CD4-positive, alpha-beta T cell (primary cell): ENCODE measurements around the gene ADAMTS8. TPM values are rescaled to one million over a fixed set of nuclear protein-coding genes. Genes with fewer than 3 reads are reported as not detected.

Experiments
- ATAC-seq: fragments of 200-7000 bp; cut with Tn5 transposase; one replicate; pipeline ENCODE4 v1.10.0; 2022; ENCODE audit warnings: mild to moderate bottlenecking; ENCODE audit not compliant: poor library complexity
- CTCF ChIA-PET: fragments of 350-600 bp; sonication (Branson Sonifier 250); formaldehyde crosslinking; loops from one replicate; lab custom pipeline; 2021; ENCODE audit warnings: antibody characterized with exemption, inconsistent platforms; lab: Charles Lee
- POLR2A ChIA-PET: fragments of 350-600 bp; sonication (Branson Sonifier 250); formaldehyde crosslinking; loops from one replicate; lab custom pipeline; 2021; ENCODE audit warnings: antibody characterized with exemption, inconsistent platforms; lab: Charles Lee
- DNase-seq, 14 experiments: peaks; one replicate each; pipeline ENCODE4 v3.0.0-alpha.2; 2013 to 2020; ENCODE audit warnings: mixed read lengths in 2 of 14
- H3K27ac ChIP-seq, 2 donors: one replicate each; pipeline versions ENCODE4 v1.5.1 to v1.7.0; 2013; ENCODE audit warnings: low read length in 2 of 2, low read depth in 1 of 2, mild to moderate bottlenecking in 1 of 2
- H3K27me3 ChIP-seq, 2 experiments: 1 replicate in 1 of 2; 2 replicates in 1 of 2; pipeline versions ENCODE4 v1.6.1 to v1.7.0; 2013; ENCODE audit warnings: low read length in 2 of 2, control low read depth in 1 of 2, mild to moderate bottlenecking in 1 of 2, moderate library complexity in 1 of 2; ENCODE audit not compliant: insufficient read depth in 2 of 2, control insufficient read depth in 1 of 2
- H3K36me3 ChIP-seq: one replicate; pipeline ENCODE4 v1.6.1; 2013; ENCODE audit warnings: low read length, control low read depth; ENCODE audit not compliant: insufficient read depth
- H3K4me1 ChIP-seq: one replicate; pipeline ENCODE4 v1.6.1; 2013; ENCODE audit warnings: low read length, control low read depth; ENCODE audit not compliant: insufficient read depth
- H3K4me3 ChIP-seq: one replicate; pipeline ENCODE4 v1.5.1; 2013; ENCODE audit warnings: mild to moderate bottlenecking, low read length, moderate library complexity
- H3K9me3 ChIP-seq, 2 experiments: 1 replicate in 1 of 2; 2 replicates in 1 of 2; pipeline versions ENCODE4 v1.6.1 to v1.7.0; 2013; ENCODE audit warnings: low read length in 2 of 2, mild to moderate bottlenecking in 2 of 2, control low read depth in 1 of 2, moderate library complexity in 1 of 2; ENCODE audit not compliant: control insufficient read depth in 1 of 2, insufficient read depth in 1 of 2
- H3K27ac Mint-ChIP-seq: one replicate; pipeline ENCODE4 v1.8.0; 2020; ENCODE audit warnings: mixed read lengths
- H3K27me3 Mint-ChIP-seq: one replicate; pipeline ENCODE4 v1.8.0; 2021; ENCODE audit warnings: mixed read lengths
- H3K36me3 Mint-ChIP-seq: one replicate; pipeline ENCODE4 v1.8.0; 2021; ENCODE audit warnings: low read depth, mixed read lengths
- H3K4me1 Mint-ChIP-seq: one replicate; pipeline ENCODE4 v1.8.0; 2021; ENCODE audit warnings: low read depth, mixed read lengths
- H3K4me3 Mint-ChIP-seq: one replicate; pipeline ENCODE4 v1.8.0; 2020; ENCODE audit warnings: mild to moderate bottlenecking, mixed read lengths
- H3K9me3 Mint-ChIP-seq: one replicate; pipeline ENCODE4 v1.8.0; 2020; ENCODE audit warnings: mixed read lengths
- intact Hi-C, 2 experiments: fragments of 100-400 bp; cut with DNase I in 1 of 2; cut with micrococcal nuclease in 1 of 2; formaldehyde crosslinking; loops; one replicate each; pipeline versions ENCODE4 v1.15.1 to v1.9.0; 2023 to 2025; cut with DNase I, micrococcal nuclease
- total RNA-seq, 174 experiments: library from RNA in 2 of 174; stranded (reverse) in 2 of 174; gene quantifications; one replicate each; pipeline ENCODE4 v1.2.3 and lab custom pipeline; 2021 to 2026
- TF ChIP-seq, protein P1 (sequence below): fragments of 200-600 bp; IDR thresholded peaks from one replicate; pipeline ENCODE4 v1.8.0; 2022; ENCODE audit warnings: antibody characterized with exemption, mild to moderate bottlenecking

ADAMTS8 gene
- total RNA-seq, 2 experiments from 2014 or later: not detected

DNA sequence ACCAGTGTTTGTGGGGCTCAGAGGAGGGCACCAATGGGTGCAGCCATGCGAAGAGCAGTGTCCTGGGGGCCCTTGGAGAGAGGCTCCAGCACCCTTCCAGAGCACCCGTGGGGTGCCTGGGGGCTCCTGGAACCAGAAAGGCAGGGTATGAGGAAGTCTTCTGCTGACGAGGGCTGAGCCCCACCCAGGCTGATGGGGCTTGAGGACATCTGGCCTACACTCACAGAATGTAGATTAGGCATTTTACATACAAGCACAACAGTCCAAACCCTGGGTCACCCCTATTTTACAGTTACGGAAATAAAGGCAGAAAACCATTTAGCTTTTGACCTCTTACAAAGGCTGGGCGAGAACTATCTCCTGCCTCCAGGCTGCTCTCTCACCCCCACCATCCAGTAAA lies 47.6 kb downstream of the ADAMTS8 start:
- Histone ChIP-seq H3K27me3 (no peaks in the 10 kb centered on the region), H3K9me3 (no peaks in the 10 kb centered on the region), H3K4me1 (no peaks in the 10 kb centered on the region), H3K36me3 (no peaks in the 10 kb centered on the region), H3K27ac (no peak overlapping the region), H3K4me3 (no peak overlapping the region)
- no peaks in the 10 kb centered on the region for H3K36me3 Mint-ChIP-seq
- no peak overlapping the region for H3K27ac Mint-ChIP-seq
- no peaks in the 10 kb centered on the region for H3K4me1 Mint-ChIP-seq
- DNase-seq: no peak
- TF ChIP-seq, protein P1, sequence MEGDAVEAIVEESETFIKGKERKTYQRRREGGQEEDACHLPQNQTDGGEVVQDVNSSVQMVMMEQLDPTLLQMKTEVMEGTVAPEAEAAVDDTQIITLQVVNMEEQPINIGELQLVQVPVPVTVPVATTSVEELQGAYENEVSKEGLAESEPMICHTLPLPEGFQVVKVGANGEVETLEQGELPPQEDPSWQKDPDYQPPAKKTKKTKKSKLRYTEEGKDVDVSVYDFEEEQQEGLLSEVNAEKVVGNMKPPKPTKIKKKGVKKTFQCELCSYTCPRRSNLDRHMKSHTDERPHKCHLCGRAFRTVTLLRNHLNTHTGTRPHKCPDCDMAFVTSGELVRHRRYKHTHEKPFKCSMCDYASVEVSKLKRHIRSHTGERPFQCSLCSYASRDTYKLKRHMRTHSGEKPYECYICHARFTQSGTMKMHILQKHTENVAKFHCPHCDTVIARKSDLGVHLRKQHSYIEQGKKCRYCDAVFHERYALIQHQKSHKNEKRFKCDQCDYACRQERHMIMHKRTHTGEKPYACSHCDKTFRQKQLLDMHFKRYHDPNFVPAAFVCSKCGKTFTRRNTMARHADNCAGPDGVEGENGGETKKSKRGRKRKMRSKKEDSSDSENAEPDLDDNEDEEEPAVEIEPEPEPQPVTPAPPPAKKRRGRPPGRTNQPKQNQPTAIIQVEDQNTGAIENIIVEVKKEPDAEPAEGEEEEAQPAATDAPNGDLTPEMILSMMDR: no peak
- no peak overlapping the region for H3K4me3 Mint-ChIP-seq
- ChIA-PET POLR2A (no interaction called here), CTCF (no interaction called here)
- ATAC-seq: no peak
- H3K9me3 Mint-ChIP-seq: no peaks in the 10 kb centered on the region
- no peaks in the 10 kb centered on the region for H3K27me3 Mint-ChIP-seq
- intact Hi-C loops: no loop called here

DNA sequence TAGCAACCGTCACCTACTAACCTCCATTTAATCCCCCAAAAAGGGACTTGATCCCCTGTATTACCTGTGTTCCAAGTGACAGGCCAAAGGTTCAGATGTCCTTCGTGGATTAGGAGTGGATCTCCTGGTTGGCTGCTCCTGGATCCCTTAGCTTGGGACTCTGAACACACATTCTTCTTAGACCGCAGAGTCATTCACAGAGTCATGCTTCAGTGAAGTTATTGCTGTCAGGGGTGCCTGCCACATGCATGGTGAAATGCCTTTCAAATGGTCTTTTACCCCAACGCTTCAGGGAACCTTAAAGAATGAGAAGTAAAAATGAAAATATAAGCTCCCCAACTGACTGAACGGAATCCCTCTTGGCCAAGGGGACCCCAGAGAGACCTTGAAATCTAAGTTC lies 49.1 kb downstream of the ADAMTS8 start:
- Mint-ChIP-seq H3K4me1 (no peaks in the 10 kb centered on the region), H3K36me3 (no peaks in the 10 kb centered on the region), H3K27me3 (no peaks in the 10 kb centered on the region), H3K27ac (no peak overlapping the region), H3K4me3 (no peak overlapping the region), H3K9me3 (no peaks in the 10 kb centered on the region)
- CTCF ChIA-PET: no interaction called here
- TF ChIP-seq, protein P1: no peak
- no peak for DNase-seq
- no peak overlapping the region for H3K4me3 ChIP-seq
- POLR2A ChIA-PET: no interaction called here
- H3K27me3 ChIP-seq: peaks cover 0 to 4% of the 10 kb centered on the region in 2 experiments
- no peak for ATAC-seq
- H3K27ac ChIP-seq: no peak overlapping the region
- H3K36me3 ChIP-seq: no peaks in the 10 kb centered on the region
- no peaks in the 10 kb centered on the region for H3K4me1 ChIP-seq
- intact Hi-C loops: no loop called here
- no peaks in the 10 kb centered on the region for H3K9me3 ChIP-seq

DNA sequence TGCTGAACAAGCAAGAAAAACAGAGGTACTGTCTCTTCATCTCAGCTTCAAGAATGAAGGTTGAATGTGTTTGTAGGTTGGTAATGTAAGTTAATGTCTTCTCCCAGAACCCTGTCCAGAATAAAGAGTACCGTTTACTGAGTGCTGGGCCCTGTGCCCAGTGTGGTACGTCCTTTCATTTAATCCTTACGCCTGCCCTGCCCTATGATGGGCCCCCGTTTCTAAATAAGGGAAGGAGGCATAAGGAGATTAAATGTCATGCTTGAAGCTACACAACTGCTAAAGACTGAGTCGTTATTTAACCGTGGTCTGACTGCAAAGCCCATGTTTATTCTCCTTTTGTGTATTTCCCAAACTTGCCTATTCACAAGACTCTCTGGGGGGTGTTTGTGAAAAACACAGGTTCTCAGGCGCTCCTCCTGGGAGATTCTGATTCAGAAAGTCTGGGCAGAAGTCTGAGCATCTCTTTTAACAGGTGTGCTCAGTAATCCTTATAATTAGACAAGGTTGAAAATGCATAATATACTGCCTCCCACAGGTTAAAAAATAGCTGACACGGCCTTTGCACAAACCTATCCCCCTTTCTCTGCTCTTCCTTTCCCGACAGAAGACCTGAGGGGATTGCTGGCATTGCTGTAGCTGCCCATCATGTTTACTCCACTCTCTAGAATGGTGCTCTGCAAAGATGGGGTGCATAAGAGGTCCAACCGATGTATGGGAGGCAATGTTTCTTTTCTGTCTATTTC lies 57.4 kb downstream of the ADAMTS8 start:
- Mint-ChIP-seq H3K27me3 (no peaks in the 10 kb centered on the region), H3K36me3 (no peaks in the 10 kb centered on the region), H3K27ac (no peak overlapping the region), H3K4me3 (no peak overlapping the region), H3K4me1 (no peaks in the 10 kb centered on the region), H3K9me3 (no peaks in the 10 kb centered on the region)
- DNase-seq (peak in 3 of 14 experiments; percentile 6 to 25 (median 21)), ATAC-seq (no peak)
- Histone ChIP-seq H3K4me3 (no peak overlapping the region), H3K27ac (no peak overlapping the region), H3K36me3 (no peaks in the 10 kb centered on the region), H3K27me3 (peaks cover 0 to 4% of the 10 kb centered on the region in 2 experiments), H3K9me3 (no peaks in the 10 kb centered on the region), H3K4me1 (no peaks in the 10 kb centered on the region)
- ChIA-PET POLR2A (no interaction called here), CTCF (interaction anchor here (0.9 kb wide), 1 partner anchor 158 kb away, joined by 4 read pairs; no protein-coding TSS in a partner anchor)
- intact Hi-C loops: loop anchor here in 1 of 2 experiments (5.0 kb wide), 1 partner anchor 159 kb away; no protein-coding TSS in a partner anchor
- TF ChIP-seq, protein P1: no peak
